ENCODE results near the gene KIAA1671.

The KIAA1671 gene

DNA sequence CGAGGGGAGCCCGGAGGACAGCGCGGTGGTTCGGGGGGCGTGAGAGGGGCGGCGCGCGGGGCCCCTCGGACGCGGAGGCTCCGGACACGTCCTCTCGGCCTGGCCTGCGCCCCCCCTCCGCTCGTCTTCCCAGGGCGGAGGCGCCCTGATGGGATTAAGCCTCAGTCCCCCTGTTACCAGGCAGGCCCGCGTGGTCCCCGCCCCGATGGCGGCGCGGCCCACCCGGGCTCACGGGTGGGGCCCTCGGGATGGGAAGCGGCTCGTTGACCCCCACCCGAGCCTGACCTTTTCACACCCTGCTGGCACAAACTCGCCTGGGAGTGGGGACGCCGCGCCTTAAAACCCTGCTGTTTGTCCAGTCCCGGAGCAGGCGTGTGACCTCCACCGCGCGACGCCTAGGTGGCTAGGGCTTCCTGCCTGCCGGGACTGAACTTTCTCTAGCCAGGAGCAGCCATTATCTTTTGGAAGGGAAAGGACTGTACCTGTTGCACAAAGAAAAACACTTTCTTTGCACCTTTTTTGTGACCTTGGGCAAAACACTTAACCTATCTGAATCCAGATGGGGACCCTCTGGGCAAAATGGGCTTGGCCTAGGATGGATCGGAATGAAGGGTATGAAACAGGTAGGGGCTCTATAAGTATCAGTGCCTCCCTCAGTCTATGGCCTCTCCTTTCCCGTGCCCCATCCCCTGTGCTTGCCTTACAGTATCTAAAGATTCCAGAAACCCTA, 1.0 kb downstream of the KIAA1671 start:
- DNase-seq: no peak

DNA sequence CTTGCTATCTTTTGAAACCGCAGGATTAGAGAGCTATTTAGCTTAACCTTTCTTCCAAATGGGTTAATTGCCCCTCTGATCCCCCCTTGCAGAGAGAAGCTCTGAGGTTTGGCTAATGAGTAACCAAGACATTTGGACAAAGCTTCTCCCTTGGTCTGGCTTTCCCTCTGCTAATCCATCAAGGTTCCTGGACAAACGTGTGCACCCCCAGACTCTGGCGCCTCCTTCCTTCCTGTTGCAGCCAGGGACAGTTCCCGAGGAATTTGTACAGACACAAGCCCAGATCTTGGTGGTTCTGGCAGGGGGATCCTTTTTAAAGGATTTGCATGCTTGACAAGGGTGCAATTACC, 1.6 kb downstream of the KIAA1671 start:
- no peak for DNase-seq

DNA sequence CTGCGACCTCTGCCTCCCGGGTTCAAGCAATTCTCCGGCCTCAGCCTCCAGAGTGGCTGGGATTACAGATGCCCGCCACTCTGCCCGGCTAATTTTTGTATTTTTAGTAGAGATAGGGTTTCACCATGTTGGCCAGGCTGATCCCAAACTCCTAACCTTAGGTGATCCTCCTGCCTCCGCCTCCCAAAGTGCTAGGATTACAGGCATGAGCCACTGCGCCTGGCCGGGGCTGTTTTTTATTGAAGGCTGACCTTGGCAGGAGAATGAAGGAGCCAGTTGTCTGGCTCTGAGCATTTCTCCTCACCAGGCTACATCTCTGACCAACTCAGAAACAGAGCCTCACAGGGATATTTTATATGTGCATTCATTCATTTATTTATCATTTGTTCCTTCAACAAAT, 2.3 kb downstream of the KIAA1671 start:
- DNase-seq: no peak

DNA sequence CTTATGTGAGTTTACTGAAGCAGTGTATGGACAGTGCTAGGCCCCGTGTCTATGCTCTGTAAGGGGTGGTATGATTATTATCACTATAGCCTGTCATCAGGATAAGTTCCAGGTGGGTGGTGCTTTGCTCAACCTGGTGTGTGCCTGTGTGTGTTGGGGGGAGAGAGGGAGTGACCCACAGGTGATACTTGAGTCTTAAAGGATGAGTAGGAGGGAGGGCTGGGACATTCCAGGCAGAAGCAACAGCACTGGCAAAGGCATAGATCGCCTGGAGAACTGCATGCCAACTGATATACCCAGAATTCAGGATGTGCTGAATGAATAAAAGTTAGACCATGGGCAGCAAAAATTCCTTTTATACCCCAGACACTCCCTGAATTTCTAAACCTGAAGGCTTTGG, 4.5 kb downstream of the KIAA1671 start:
- no peak for DNase-seq

DNA sequence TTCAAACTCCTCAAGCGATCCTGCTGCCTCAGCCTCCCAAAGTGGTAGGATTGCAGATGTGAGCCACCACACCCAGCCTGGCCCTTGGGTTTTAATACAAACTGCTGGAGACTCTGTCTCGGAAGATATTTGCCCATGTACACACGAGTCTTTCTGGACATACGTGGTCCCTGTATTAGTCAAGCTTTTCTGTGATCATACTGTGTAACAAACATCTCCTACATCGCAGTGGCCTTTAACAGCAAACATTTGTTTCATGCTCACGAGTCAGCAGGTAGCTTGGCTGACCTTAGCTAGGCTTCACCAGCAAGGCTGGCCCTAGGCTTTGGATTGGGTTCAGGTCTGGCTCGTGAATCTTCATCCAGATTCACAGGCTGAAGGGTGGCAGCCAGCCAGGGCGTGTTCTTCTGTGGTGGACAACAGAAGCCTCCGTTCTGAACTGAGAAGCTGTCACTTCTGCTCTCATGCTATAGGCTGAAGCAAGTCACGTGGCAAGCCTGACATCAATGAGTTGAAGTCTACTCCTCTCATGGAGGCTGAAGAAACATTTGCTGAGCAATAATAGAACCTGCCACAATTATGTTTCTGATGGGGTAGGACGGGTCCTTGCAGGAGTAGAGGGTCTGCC, 8.8 kb downstream of the KIAA1671 start:
- DNase-seq: no peak

DNA sequence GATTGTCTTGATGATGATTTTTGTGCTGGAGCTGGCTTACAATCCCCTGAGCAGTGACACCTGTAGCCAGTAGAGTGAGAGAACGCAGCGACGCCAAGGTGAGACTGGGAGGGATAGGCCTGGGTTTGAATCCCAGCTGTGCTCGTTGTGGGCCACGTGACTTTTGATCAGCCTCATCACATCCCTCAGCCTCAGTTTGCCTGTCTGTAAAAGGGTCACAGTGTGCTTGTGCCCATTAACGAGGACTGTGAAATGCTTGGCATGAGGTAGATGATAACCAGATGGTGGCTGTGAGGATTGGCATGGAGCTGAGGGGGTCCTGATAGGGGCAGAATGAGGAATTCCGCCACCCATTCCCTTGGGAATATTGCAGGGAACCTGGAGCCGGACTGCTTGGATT, 9.6 kb downstream of the KIAA1671 start:
- DNase-seq: no peak

DNA sequence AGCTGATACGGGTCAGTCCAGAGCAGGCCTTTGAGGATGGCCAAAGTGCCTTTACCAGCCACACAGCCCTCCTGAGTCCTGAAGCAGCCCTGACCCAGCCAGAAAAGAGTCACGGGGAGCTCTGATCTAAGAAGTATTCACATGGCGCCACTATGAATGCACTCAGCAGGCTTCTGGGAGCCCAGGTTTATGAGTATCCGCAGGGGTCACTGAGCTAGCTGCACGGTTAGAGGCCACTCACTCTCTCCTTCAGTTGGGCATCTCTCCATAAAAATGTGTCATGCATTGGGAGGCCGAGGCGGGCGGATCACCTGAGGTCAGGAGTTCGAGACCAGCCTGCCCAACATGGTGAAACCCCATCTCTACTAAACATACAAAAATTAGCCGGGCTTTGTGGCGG, 10.3 kb downstream of the KIAA1671 start:
- no peak for DNase-seq

DNA sequence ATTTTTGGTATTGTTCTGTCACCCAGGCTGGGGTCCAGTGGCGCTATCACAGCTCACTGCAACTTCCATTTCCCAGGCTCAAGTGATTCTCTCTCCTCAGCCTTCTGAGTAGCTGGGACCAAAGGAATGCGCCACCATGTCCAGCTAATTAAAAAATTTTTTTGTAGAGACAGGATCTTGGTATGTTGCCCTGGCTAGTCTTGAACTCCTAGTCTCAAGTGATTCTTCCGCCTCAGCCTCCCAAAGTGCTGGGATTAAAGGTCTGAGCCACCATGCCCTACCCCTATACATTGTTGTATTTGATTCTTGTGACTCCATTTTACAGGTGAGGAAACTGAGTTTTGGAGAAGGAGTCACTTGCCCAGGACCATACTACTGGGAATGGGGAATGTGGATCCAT, 11.9 kb downstream of the KIAA1671 start:
- no peak for DNase-seq

DNA sequence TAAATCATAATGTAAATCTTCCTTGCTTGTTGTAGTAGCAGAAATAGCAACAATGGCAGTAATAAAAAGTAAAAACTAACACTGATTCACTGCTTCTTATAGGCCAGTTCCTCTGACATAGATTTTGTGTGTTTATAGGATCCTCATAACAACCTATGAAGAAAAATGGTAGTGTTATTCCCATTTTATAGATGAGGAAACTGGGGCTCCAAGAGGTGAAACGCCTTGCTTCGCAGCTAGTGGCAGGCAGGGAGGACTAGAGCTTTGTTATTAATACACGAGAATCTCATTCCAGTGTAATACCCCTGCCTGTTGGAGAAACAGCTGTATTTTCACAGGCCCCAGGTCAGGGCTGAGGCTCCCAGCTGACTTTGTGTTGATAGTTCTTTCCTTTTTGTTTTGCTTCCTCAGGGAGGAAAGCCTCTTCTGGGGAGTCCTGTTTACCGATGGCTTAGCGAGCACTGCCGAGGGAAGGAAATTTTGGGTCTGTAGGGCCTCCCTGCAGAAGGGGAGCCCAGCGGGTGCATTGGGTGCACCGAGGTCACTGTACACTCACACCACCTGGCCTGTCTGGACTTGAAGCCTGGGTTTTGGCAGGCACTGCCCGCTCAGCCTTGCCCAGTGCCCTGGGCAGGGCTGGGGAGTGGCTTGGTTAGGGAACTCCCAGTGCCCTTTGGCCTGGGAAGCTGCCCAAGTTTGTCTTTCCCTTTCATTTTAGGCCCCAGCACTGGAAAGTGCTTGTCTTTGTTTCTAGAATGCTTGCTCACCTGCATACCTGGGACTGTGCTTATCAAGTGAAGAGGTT, 13.5 kb downstream of the KIAA1671 start:
- DNase-seq: no peak

DNA sequence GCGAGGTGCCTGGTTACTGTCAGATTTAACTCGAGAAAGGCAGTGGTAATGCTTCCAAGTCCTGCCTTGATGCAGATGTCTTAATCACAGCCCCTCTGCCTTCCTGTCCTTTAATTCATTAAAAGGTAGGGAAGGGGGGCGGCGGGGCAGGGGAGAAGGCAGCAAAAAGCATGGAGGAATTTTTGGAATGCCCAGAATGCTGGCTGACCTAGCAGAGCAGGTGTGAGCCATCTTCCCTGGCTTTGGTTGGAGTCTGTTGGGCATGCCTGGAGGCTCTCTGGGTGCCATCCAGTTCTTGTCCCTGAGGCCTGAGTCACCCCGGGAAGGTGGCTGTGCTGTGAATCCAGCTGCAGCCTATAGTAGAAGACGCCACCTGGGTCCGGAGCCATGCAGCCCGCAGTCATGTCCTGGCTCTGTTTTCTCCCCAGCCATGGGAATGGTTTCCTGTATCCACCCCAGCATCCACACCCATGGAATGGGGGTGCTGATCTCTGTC, 15.6 kb downstream of the KIAA1671 start:
- no peak for DNase-seq

DNA sequence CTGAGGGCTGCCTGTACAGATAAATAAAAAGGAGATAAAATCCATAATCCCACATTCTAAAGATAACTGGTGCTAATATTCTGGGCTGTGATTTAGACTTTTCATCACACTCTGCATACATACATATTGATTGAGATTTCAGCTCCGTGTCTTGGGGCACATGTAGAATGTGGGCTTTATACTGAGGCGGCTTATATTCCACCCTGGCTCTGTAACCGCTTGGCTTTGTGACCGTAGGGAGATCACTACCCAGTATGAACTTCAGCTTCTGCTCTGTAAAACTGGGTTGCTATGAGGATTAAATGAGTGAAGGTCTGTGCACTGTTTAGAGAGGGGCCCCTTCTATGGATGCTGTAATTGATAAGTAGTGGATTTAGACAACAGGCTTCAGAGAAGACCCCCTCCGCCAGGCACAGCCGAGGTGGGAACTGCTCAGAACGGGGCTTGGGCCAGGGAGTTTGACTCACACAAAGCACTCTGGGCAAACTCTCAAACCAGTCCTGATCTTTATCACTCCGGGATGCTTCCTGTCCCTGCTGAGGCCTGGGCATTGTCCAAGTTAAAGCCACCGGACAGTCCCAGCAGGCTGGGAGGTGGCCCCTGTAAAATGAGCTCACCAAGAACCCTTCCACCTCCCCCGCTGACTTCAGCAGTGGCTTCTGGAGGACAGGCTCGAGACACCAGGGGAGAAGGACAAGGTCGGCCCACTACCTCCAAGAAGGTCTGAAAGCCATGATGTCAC, 17.2 kb downstream of the KIAA1671 start:
- DNase-seq: no peak

DNA sequence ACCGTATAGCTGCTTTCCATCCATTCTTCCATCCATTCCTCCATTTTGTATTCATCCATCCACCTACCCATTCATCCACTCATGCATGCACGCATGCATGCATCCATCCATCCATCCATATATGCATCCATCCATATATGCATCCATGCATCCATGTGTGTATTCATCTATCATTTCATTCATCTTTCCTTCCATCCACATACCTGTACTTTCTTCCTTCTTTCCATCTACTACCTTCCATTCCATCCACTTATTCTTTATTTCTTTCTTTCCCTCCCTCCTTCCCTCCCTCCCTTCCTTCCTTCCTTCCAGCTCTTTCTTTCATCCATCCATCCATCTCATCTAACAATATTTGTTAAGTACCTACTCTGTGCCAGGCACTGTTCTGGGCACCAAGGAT, 19.9 kb downstream of the KIAA1671 start:
- no peak for DNase-seq

DNA sequence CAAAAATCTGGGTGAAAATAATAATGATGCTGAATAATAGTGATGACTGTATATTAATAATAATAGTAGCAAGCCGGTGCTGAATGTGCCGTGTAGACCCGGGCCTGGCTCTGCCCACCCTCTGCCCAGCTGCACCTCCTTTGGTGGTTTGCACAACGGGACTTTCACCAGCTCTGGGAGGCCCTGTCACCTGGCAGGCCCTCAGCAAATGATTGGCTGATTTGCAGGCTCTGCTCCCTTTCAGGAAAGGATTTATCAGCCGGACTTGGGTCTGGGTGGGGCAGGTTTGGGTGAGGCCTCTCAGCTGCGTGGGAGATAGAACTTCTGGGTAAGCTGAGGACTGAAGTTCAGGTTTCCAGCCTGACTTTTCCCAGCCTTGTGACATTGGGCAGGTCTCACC, 21.4 kb downstream of the KIAA1671 start:
- DNase-seq: no peak

DNA sequence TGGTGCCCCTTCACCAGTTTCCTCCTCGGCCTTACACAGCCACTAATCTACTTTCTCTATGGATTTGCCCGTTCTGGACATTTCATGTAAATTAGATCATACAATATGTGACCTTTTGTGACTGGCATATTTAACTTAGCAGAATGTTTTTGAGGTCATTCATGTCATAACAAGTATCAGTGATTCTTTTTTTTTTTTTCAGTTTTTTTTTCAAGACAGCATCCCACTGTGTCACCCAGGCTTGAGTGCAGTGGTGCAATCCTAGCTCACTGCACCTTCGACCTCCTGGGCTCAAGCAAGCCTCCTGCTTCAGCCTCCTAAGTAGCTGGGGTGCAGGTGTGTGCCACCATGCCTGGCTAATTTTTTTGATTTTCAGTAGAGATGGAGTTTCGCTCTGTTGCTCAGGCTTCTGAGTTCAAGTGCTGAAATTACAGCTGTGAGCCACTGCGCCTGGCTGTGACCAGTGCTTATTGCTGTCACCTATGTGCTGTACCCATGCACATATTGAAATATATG, 22.7 kb downstream of the KIAA1671 start:
- no peak for DNase-seq

DNA sequence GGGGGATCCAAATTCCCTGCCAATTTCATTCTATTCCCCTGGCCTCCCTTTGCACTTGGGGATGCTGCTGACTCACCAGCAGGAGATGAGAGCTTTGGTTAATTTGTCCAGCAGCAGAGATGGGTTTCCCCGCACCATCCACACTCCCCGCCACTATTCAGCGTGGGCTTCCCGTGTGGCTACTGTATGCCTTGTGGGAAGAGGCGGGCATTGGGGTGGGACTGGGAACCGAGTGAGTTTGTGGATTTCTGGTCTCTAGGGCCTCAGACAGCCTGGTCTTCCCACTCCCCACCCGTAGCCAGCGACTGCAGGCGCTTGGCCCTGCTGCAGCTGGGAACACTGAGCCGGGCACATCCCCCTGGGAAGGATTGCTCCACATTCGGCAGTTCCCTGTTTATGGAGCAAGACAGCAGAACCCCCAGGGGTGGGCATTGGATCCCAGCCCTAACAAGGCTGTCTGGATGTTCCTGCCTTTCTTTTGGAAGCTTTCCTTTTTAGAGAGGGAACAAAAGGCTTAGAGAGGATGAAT, 23.4 kb downstream of the KIAA1671 start:
- no peak for DNase-seq

DNA sequence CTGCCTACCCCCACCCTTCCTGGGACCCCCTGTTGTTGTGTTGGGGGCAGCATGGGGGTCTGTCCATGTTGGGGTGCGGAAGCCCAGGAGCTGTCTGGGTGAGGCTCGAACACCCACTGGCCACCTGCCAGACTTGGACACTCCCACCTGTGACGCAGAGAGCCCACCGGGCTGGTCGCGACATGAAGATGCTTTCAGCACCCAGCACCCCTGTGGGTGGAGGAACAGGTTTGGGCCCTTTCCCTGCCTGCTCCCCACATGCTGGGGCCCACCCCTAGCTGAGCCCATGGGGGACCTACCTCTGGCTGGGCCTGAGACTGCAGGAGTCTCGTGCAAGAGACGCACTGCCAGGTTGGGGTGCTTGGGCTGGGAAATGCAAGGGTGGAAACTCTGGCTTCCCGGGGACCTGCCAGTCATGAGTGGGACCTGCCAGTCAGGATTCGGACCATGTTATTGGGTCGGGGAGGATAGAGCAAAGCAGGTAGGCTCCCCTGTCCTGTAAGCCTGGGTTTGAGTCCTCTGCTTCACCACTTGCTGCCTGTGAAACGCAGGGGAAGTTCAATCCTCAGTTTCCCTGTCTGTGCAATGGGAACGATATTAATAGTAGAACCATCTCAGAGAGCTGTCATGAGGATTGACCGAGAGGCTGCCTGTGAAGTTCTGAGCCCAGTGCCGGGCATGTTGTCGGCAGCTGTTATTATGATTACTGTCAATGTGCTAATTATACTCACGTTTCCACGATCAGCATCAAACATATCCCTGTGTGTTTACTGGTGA, 24.1 kb downstream of the KIAA1671 start:
- DNase-seq: no peak

DNA sequence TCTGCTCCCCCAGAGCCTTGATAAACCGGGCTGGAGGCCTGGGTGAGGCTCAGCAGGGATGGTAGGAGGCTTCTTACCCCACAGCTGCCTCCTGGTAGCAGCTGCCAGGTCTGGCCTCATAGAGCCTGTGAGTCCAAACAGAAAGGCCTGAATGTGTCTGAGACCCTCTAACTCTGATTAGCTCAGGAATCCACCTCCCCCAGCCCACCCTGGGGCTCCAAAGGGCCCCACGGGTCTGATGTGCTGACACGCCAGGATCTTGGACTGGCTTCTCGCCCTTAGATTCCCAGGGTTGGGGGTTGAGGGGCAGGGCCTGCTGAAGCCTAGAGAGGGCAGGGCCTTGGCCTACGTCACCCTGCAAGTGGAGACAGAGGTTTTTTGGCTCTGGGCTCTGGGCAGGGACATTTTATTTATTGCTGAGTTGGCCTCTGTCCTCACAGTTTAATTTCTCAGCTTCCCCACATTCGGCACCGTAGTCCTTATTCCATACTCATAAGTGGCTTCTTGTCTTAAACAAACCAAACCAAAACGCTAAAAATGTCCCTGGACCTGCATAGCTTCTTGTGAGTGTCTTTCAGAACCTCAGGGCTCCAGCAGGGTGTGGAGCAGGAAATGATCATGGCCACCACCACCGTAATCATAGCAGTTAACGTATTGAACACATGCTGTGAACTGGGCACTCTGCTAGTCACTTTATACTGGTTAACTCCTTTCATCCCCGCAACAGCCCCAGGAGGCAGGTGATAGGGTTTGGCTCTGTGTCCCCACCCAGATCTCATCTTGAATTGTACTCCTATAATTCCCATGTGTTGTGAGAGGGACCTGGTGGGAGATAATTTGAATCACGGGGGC, 25.1 kb downstream of the KIAA1671 start:
- no peak for DNase-seq

DNA sequence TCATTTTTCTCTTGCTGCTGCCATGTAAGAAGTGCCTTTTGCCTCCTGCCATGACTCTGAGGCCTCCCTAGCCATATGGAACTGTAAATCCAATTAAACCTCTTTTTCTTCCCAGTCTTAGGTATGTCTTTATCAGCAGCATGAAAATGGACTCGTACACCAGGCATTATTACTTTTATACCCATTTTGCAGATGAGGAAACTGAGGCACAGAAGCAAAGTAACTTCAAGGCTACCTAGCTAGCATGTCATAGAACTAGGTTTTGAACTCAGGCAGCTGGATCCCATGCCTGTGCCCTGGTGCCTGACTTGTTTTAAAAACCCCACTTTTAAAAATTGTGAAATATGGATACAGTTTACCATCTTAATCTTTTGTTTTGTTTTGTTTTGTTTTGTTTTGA, 25.8 kb downstream of the KIAA1671 start:
- no peak for DNase-seq

DNA sequence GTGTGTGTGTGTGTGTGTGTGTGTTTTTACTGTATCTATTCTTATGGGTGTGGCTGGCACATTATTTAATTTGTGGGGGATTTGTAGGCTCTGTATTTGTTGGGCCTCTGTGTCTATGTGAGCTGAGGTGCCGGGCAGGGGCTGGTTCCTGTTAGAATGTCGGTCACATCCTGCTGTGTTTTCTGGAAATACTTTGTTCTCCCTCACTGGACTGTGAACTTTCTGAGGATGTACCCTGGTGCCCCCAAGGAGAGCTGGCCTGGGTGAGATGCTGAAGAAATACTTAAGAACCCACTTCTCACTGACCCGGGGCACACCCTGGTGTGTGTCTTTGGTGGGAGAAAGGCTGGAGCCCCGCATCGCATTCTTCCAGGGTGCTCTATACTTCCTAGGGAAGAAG, 28.6 kb downstream of the KIAA1671 start:
- no peak for DNase-seq

DNA sequence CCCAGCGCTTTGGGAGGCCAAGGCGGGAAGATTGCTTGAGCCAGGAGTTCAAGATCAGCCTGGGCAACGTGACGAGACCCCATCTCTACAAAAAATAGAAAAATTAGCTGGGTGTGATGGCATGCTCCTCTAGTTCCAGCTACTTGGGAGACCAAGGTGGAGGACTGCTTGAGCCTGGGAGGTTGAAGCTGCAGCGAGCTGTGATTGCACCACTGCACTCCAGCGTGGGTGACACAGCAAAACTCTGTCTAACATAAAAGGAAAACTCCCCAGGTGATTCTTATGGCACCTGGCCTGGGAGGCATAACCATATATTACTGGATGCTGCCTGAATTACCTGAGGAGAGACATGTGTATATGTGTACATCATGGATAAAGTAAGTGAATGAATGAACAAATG, 29.1 kb downstream of the KIAA1671 start:
- no peak for DNase-seq
